ENCODE measurements around the gene EXOC8.

- no peak for TF ChIP-seq POLR2A (IDR thresholded peaks at IDR 0.05)
- TF ChIP-seq, protein P1, sequence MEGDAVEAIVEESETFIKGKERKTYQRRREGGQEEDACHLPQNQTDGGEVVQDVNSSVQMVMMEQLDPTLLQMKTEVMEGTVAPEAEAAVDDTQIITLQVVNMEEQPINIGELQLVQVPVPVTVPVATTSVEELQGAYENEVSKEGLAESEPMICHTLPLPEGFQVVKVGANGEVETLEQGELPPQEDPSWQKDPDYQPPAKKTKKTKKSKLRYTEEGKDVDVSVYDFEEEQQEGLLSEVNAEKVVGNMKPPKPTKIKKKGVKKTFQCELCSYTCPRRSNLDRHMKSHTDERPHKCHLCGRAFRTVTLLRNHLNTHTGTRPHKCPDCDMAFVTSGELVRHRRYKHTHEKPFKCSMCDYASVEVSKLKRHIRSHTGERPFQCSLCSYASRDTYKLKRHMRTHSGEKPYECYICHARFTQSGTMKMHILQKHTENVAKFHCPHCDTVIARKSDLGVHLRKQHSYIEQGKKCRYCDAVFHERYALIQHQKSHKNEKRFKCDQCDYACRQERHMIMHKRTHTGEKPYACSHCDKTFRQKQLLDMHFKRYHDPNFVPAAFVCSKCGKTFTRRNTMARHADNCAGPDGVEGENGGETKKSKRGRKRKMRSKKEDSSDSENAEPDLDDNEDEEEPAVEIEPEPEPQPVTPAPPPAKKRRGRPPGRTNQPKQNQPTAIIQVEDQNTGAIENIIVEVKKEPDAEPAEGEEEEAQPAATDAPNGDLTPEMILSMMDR (IDR thresholded peaks at IDR 0.05 in 4 of 5, conservative IDR thresholded peaks at IDR 0.05 in 1 of 5) = no peak
These were observed 14.6 kb downstream of the EXOC8 start for GRCh38 chr1:231322880-231323530.

All from gastrocnemius medialis (tissue), 4 donors.